NCI-H1092 treated with DMSO at 0.1 percent for 48 hours (cell line): Measurements from ENCODE around the gene LIM2.

ENCODE experiments used
- DNase-seq: peaks from one replicate; lab custom pipeline; 2025; lab: John Stamatoyannopoulos, UW

The LIM2 gene

GRCh38 chr19:51365965-51366388 is 21.8 kb downstream of the LIM2 start, which contains the start of gene ETFB:
TSS of gene ETFB (minus strand) at chr19:51366388. CDS start at chr19:51366326, 62 bp downstream.
- DNase-seq: no peak

DNA sequence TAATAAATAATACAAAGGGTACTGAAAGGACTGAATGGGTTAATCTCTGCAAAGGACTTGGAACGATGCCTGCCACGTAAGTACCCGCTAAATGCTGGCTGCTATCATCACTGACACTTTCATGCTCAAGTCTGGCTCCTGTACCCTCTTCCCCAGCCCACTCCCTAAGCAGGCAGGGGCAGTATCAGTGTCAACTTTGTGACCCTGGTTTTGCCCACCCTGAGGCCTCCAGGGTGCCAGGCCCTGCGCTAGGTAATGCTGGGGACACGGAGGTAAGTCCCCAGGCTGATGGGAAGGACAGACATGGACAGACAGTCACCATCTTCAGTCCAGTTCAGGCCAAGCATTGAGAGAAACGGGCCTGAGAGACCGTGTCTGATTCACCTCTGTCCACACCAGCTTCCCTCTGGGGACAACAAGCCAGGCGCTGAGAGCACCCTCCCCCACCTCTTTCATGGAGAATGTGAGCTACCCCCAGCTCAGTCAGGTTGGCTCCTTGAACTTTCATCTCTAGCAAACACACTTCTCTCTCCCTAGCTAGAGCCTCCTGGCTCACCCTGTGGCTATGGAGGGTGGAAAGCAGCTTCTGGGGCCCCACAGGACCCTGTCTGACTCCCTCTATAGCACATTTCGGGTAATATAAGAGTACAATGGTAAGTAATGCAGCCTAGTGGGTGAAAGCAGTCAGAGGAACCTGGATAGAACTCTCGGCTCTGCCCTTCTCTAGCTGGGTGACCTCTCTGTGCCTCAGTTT is 22.4 kb downstream of the LIM2 start:
- DNase-seq: peak; percentile 24

- DNase-seq: no peak
These were observed 23.3 kb downstream of the LIM2 start for GRCh38 chr19:51364200-51365106.

DNA sequence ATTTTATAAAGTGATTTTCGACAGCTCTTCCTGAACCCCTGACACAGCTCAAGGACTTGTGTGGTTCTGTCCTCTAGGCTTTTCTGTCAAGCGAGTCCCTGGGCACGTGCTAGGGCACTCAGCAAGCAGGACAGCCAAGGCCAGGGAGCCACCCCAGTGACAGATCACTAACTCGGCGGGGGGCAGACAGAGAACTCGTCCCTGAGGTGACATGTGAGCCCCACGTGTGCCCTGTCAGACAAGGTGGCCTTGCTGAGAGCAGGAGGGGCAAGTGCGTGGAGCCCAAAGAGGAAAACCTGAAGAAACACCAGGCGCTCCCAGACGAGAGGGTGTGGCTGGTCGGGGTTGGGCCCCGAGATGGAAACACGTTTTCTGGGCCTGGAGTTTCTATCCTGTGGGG is 26.5 kb downstream of the LIM2 start:
- no peak for DNase-seq

DNA sequence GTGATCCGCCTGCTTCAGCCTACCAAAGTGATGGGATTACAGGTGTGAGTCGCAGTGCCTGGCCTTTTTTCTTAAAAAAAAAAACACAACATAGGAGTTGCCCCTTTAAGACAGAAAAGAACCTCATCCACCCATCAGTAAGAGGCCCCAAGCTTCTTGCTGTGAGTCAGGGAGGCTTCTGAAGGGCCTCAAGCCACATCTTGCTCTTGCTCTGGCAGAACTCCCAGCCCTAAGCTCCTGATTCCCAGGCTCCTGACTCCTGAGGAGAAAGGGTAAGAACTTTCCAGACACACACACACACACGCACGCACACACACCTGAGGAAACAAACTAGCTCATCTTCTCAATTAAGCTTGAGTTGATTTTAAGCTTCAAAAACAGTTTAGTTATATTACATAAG is 28.5 kb downstream of the LIM2 start:
- no peak for DNase-seq

GRCh38 chr19:51357952-51358351 is 29.8 kb downstream of the LIM2 start:
- no peak for DNase-seq

GRCh38 chr19:51356159-51356801 is 31.5 kb downstream of the LIM2 start:
- no peak for DNase-seq

GRCh38 chr19:51354742-51355148 is 33.0 kb downstream of the LIM2 start:
- no peak for DNase-seq

- no peak for DNase-seq
These were observed 33.6 kb downstream of the LIM2 start for GRCh38 chr19:51354103-51354741.

DNA sequence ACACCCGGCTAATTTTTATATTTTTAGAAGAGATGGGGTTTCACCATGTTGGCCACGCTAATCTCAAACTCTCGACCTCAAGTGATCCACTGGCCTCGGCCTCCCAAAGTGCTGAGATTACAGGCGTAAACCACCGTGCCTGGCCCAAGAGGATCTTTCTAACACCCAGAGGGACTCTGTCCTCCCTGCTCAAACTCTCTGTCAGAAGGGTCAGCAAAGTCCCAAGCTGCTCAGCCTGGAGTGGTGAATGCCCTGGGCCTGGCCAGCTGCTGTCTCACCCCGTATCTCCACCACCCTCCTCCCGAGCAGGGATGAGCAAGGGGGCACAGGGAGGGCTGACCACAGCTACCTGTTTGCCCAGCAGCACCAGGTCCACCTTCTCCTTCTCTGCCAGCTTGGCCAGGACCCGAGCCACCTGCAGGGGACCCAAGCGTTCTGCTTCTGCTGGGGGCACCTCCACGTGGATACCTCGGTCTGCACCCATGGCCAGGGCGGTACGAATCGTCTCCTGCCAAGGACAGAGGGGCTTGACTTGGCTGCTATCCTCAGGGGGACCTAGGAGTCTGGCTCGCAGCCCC is 34.9 kb downstream of the LIM2 start:
- DNase-seq: no peak

DNA sequence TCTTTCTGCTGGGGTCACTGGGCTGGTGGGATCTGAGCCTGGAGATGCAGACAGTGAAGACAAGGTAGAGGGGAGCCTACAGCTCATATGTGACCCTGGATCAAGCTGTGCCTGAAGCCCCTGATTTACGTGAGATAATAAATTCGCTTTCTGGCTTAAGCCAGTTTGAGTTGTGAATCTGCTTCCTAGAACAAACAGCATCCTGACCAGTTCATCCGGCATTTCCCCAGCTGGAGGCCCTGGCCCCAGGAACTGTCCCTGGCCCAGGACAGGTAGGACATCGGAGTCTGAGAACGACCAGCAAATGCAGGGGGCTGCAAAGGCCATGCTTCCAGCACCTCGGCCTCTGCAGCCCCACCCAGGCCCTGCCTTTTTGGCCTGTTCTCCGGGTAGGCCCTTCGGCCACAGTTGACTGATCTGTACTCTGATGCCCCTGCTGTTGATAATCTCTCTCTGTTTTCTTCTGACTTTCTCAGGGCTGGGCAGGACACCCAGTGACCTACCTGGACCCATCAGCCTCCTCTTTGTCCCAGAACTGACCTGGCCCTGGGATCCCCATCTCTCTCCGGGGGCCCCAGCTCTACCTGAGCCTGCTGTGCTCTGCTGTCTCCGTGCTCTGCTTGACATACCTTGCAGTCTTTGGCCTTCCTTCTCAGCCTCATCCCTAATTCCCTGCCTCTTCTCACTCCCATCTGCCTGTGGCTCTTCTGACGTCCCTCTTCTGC is 36.3 kb downstream of the LIM2 start:
- DNase-seq: no peak

DNA sequence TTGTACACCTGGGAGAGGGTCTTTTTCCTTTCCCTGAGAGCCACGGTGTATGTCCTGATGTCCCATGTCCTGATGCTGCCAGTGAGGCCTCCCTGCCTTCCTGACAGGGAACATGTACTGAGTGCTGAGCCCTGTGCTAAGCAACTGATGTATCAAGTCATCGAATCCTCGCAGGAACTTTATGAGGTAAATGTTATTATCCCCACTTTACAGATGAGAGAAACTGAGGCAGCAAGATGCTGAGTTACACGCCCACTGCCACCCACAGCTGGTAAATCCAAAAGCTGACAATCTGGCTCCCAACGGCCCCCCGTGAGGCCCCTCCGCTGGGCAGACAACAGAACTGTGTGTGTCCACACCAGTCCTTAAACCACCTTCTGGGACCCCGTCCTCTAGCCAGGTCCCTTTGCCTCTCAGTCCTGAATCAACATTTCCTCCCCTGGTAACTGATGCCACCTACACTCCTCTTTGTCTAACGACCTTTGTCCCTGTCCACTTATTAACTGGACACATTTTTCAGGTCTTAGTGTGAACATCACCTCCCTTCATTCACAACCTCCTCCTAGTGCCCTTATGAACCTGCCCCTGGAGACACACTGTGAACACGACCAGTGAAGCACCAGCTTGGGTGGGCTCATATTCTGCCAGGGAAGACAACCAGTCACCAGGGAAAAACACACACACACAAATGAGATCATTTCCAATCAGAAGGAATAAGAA is 40.4 kb downstream of the LIM2 start:
- no peak for DNase-seq

DNA sequence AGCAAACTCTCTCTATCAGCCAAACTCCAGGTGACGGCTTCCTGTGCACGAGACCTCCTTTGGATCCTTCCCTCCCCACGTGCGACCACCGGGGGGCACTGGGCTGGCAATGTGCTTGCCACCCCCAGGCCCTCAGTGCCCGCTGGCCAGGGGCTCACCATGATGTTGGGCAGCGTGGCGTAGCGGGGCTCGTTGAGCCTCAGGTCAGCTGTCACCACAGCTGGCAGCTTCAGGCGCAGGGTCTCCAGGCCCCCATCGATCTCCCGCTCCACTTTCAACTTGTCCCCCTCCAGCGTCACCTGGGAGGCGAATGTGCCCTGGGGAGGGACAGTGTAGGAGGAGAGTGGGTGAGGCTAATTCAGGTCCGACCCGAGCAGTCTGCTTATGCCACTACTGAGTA is 41.0 kb downstream of the LIM2 start:
- DNase-seq: no peak

- no peak for DNase-seq
These were observed 42.6 kb downstream of the LIM2 start for GRCh38 chr19:51345076-51345620.

DNA sequence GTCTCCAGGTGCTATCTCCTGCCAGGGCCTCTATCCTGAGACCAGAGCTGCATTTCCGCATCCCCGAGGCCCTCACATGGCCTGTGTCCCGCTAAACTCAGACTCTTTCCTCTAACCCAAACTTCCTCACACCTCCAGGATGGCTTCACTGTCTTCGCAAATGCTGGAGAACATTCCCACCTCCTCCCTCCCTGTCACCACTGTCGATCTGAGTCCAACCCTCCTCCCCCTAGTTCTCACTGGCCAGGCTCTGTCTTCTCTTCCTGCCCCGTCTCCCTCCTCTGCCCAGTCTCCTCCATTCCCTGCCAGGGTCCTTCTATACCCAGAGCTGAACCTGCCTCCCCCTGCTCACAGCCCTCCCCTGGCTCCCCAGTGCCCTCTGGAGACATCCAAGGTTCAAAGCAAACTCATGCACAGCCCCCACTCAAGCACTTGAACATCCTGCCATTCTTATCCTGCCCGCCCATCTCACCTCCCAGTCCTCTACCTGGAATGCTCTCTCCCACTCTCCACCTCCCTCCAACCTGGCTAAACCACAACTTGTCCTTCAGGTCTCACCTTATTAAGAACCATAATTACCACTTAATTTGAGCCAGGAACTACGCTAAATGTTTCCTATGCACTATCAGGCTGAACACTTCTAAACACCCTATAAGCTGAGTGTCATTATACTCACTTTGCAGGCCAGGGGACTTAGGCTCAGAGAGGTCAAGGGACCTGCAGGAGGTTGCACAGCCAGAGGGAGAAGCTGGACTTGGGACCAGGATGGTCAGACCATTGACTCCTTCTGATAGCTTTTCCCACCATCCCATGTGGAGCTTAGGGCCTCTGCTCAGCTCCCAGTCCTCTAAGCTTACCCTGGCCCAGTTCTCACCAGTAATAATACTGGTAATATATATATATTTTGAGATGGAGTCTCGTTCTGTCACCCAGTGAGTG is 44.9 kb downstream of the LIM2 start:
- DNase-seq: no peak

DNA sequence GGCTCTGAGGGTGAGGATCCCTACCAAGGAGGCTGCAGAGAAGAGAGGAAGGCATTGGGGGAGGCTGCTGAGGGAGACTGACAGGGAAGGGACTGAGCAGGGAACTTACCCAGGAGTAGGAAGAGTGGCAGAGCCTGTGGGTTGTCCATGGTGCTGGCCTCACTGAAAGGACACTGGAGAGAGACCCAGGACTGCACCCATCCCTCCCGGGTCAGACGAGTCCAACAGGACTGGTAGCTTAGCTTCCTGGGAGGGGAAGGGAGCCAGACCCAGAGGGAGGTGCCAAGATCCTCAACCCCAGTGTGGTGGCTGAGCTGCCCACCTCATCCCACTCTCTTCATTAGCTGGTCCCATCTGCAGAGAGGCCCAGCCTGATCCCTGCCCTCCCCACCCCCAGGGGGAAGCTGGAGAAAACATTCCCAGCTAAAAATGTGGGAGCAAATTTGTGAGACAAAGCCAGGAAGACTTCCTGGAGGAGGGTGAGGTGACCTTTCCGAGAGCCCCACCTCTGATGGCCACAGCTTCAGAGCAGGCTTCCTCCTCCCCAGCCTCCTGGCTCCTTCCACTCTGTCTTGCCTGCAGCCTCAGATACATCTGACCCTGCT is 45.7 kb downstream of the LIM2 start, which contains the start of gene VSIG10L:
Gene VSIG10L, minus strand, starts transcription at position 164 of the 605 bp plus-strand sequence. Its CDS starts 15 bp downstream, at position 149.
- no peak for DNase-seq

GRCh38 chr19:51341066-51341465 is 46.7 kb downstream of the LIM2 start:
- no peak for DNase-seq
